GM21390 (cell line): ENCODE data around the gene ADTRP.

Experiments
- ATAC-seq: cut with Tn5 transposase; IDR thresholded peaks from one replicate; pipeline ENCODE4 v1.9.1; 2021; ENCODE audit not compliant: unreplicated experiment

ADTRP gene

GRCh38 chr6:11729076-11729475 is 49.5 kb downstream of the ADTRP start:
- ATAC-seq: no peak

GRCh38 chr6:11727998-11728961 is 50.3 kb downstream of the ADTRP start:
- ATAC-seq: no peak

- ATAC-seq: no peak
Observed at GRCh38 chr6:11727346-11727997, 51.1 kb downstream of the ADTRP start.

GRCh38 chr6:11724286-11724685 is 54.3 kb downstream of the ADTRP start:
- no peak for ATAC-seq

GRCh38 chr6:11722805-11723631 is 55.6 kb downstream of the ADTRP start:
- peak; percentile 52 for ATAC-seq

- ATAC-seq: peak; percentile 42
Observed at GRCh38 chr6:11722220-11722619, 56.4 kb downstream of the ADTRP start.

- ATAC-seq: no peak
Observed at GRCh38 chr6:11718463-11718862, 60.1 kb downstream of the ADTRP start.

- ATAC-seq: no peak
Observed at GRCh38 chr6:11718031-11718430, 60.6 kb downstream of the ADTRP start.

- no peak for ATAC-seq
Observed at GRCh38 chr6:11714798-11715285, 63.8 kb downstream of the ADTRP start.

- peak; percentile 38 for ATAC-seq
Observed at GRCh38 chr6:11714116-11714797, 64.3 kb downstream of the ADTRP start.

- ATAC-seq: no peak
Observed at GRCh38 chr6:11712760-11713159, 65.8 kb downstream of the ADTRP start.

GRCh38 chr6:11711984-11712711 is 66.5 kb downstream of the ADTRP start:
- no peak for ATAC-seq

GRCh38 chr6:11711003-11711983 is 67.3 kb downstream of the ADTRP start:
- peak; percentile 41 for ATAC-seq

- ATAC-seq: no peak
Observed at GRCh38 chr6:11710311-11710761, 68.3 kb downstream of the ADTRP start.

GRCh38 chr6:11706171-11706570 is 72.4 kb downstream of the ADTRP start:
- no peak for ATAC-seq

GRCh38 chr6:11705483-11705882 is 73.1 kb downstream of the ADTRP start:
- no peak for ATAC-seq

- ATAC-seq: no peak
Observed at GRCh38 chr6:11705069-11705468, 73.5 kb downstream of the ADTRP start.

GRCh38 chr6:11703725-11704124 is 74.9 kb downstream of the ADTRP start:
- ATAC-seq: no peak
